NCI-H2029 (cell line): ENCODE data around the gene TEX53.
A peak's percentile ranks its signal among the peaks of the same experiment; 100 is the strongest.

Experiments
- DNase-seq: peaks from one replicate; lab custom pipeline; 2025; lab: John Stamatoyannopoulos, UW

The TEX53 gene

DNA sequence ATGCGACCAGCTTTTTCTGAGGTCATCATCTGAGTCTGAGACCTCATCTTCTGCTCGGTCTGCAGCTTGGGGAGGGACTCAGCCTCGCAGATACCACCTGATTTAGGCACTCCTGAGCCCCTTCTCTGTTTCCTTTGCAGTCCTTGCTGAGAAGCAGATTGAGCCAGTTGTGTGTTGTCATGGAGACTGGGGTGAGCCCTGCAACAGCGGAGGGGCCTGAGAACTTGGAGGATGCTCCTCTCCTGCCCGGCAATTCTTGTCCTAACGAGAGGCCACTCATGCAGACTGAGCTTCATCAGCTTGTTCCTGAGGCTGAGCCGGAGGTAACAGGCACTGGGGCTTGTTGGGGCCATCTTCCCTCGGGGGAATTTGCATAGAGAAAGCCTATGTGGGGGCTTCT is 19.2 kb downstream of the TEX53 start:
- DNase-seq, result no peak

DNA sequence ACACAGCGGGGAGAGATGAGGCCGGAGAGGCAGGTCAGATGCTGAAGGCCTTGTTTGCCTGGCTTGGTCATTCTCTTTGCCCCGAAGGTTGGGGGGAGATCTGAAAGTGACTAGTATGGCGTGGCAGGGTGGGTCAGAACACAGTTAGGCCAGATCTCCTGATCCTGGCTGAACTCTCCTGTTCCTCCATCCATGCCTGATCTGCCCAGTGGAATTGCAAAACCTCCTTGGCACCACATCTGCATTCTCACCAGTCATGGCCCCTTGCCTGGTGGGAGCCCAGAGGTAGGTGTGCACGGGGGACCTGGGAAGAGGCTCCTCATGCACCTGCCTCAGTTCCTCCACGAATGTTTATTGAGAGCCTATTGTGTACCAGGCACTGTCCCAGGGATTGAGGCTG is 23.2 kb downstream of the TEX53 start:
- no peak for DNase-seq

DNA sequence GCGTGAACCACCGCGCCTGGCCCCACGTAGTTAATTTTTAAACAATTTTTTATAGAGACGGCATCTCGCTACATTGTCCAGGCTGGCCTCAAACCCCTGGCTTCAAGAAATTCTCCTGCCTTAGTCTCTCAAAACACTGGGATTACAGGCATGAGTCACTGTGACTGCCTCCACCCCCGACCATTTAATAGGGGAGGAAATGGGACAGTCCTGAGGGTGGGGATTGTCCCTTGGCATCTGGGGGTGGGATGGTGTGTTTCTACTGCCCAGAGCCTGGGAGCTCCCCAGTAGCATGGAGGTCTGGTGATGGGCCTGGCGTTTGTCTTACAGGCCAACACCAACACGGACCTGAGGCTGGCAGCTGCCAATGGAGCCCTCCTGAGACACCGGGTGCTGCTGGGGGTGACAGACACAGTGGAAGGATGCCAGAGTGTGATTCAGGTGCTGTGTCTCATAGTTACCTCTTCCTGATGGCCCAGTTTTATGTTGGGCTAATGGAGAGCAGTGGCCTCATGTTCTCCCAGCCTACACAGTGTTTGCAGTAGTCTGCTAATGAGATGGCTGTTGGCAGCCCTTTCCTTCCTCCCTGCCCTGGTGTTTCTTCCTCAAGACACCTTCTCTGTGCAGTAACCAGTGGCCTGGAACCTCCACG is 24.0 kb downstream of the TEX53 start:
- DNase-seq, result no peak

DNA sequence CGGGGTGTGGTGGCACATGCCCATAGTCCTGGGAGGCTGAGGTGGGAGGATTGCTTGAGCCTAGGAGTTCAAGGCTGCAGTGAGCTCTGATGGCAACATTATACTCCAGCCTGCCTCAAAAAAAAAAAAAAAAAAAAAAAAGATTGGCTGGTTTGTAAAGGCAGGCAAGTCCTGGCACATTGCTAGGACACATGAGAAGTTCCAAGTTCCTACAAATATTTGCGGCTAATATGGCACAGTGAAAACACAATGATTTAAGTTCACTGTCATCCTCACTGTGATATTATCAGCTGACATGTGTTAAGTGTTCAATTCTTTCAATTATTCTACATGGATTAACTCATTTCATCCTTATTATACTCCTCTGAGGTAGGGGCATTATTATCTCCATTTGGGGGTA is 26.4 kb downstream of the TEX53 start:
- no peak for DNase-seq

DNA sequence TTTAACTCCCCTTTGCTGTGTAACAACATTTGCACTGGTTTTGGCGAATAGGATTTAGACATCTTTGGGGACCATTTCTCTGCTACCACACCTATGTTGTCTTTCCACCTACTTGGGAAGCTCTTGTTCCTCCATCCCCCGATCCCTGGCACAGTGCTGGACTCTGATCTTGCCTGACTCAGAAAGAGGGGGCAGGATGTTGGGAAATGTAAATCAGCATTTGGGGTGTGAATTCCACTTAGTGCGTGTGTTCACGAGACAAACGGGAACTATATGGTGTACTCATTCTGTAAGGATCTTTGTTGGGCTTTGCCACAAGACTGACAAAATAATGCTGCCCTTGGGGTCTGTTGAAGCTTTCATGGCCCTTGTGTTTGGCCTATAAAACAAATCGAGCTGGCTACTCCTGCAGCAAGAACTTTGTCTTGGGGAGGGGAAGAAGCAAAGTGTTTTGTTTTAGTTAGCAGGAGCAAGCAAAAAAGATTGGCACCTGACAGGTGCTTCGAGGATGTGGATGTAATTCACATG is 28.0 kb downstream of the TEX53 start:
- no peak for DNase-seq

DNA sequence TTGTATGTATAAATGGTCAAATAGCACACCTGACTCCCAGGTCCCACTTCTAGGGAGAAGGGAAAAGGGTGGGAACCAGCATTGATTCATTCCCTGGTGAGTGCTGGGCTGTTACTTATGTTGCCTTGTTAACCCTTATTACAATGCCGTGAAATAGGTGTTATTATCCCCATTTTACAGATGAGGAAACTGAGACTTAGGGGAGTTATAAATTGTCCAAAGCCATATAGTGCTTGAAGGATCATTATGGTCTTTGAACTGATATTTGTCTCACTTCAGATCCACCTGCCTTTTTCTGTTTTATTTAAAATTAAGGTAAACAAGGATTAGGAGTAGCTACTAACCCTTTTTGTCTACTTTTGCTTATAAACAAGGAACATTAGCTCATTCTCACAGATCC is 30.1 kb downstream of the TEX53 start:
- no peak for DNase-seq

DNA sequence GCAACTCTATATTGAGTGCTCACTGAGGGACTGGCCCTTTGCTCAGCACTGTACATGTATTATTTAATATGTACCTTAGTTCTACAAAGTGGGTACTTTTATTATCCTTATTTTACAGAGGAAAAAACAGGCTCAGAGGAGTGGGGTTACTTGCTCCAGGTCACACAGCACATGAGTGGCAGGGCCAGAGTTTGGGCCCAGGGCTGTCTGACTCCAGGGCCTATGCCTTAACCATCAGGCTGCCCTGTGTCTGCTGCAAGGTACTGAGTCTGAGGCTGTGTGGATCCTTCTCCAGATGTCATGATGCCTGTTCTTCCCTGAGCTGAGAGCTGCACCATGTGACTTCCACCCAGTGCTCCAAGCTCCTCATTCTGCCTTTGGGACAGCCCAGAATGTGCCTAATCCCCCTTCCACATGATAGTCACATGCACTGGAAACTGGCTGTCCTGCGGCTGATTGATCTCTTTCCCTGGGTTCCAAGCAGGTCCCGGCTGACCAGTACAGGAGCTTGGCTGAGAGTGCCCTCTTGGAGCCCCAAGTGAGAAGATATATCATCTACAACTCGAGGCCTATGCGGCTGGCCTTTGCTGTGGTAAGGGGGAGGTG is 31.1 kb downstream of the TEX53 start:
- DNase-seq, result no peak

DNA sequence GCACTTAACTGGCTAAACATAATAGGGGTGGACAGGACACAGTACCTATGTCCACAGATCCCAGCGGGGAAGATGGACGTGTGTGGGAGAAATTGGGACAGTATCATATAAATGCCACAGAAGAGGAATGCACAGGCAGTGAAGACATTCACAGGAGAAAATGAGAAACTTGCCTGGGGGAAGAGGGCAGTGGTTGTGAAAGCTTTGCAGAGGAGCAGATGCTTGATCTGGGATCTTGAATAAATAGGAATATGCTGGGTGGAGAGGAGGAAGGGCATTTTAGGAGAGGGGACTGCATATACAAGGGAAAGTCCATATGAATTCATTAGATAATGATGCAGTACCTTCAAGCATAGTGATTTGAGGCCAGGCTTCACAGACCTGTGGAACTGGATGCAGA is 32.9 kb downstream of the TEX53 start:
- DNase-seq, result no peak

DNA sequence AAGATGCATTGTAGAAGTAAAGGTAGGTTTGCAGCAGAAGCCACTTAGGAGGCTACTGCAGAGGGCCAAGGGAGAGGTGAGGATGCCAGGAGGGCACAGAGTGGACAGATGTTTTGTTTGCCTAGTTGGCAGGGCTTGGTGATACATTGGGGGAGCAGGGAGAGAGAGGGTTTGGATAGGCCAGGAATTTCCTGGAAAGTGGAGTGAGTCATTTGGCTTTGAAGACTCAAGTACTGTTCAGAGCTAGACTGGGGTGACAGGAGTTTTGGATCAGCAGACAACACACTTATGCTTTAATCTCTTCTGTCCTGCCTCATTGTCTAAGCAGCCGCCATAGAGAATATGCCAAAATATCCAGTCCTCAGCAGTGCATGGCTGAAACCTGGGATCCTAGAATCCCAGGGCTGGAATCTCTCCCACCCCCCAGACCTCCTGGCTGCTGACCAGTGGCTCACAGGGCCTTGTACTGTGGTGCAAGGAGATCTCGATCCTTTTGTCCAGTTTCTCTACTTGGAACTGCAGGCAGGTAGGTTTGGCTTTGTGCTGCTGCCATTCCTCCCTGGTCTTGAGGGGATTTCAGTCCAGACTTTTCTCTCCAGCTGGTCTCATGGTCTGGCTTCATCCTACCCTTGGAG is 35.5 kb downstream of the TEX53 start:
- DNase-seq, result peak; percentile 61

DNA sequence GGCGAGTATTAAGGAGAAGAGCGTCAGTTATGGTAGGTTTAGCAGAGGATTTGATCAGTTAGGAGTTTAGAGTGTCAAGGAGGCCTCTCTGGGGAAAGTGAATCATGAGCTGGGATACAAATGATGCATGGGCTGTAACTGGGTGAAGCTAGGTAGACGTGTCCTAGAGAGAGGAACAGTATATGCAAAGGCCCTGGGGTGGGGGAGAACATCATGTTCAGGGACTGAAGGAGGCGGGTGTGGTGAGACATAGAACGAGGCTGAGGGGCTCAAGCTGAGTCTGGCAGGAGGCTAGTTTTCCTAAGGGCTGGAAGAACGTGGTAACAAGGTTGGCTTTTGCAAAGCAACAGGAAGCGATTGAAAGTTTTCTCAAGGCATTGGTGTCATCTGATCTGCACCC is 36.0 kb downstream of the TEX53 start:
- no peak for DNase-seq

DNA sequence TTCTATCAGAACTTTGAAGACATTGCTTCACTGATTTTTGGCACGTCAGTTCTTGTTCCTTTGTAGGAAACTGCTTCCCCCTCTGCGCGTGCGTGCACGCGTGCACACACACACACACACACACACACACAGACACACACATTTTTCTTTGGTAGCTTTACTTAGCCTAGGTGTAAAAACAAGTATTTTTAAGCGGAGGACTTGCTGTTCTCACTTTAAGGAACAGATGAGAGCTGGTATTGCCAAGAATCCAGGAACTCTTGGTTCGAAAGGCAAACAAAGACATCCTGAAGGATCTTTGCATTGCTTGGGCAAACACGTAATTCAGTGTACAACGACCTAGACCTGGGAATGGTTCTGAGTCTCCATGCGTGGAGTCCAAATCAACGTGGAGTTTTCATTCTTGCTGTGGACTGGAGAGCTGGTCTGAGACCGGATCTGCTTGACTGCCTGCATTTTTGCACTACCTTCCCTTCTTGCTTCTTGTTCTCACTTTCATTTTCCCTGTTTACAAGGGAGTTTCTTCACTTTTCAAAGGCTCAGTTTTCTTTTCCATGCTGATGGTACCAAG is 38.3 kb downstream of the TEX53 start:
- no peak for DNase-seq

DNA sequence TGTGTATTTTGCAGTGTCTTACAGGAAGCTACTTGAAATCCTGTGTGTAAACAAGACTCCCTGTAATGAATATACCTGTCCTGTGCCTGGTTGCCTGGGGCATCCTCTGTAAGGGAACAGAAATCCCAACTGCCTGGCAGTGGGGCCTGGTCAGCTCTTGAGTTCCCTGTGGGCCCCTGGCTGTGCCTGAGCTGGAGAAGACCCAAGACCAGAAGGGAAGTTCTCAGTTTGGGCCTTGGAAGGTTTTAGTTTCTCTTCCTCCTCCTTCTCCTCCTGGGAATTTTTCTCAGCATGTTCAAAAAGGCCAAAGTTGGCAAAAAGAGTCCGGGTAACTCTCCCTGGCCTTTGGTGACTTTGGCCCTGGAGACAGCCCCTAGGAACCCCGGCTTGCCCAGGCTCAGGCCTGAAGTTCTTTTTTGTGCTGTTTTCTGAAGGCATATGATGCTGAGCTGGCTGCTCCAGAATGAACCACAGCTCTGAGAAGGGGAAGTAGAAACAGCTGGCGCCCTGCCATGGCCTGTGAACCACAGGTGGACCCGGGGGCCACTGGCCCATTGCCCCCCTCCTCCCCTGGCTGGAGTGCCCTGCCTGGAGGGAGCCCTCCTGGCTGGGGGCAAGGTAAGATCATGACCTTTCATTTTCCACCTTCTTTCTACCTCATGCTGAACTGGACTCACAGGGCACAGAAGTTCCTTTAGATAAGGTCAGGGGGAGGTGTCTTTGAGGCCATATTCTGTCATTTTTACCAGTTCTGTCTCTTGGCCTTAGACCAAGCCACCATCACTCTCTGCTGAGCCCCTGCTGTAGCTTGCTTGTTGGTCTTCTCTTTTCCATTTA is 40.7 kb downstream of the TEX53 start:
- DNase-seq, result peak; percentile 75

DNA sequence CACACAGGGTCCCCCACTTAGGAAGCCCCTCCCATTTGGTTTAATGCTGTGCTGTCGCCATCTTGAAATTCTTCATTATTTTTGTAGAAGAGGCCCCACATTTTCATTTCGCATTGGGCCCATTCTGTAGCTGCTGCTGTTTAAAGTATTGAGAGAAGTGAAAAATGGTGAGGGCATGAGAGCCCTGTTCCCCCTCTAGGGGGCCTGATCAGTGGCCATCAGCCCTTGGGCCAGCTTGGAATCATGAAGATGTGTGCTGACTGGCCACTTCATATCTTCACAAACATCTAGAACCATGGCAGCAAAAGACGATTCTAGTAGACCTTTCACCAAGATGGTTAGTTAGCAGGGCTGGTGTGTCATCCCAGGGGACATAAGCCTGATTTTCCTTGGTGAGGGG is 43.2 kb downstream of the TEX53 start:
- DNase-seq, result no peak

DNA sequence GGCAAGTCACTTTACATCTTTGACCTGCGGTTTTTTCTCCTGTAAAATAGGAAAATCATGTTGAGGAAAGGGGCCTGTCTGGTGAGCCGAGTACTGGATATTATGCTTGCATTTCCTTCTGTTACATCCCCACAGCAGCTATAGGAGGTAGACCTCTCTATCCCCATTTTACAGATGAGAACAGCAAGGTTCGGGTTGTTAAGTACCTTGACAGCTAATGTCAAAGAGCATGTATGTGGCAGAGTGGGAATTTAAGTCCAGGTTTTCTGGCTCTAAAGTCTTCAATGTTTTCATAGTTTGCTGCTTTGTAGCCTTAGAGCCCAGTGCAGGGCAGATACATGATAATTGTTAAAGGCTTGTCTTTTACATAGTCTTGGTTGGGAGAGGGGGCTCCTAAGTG is 43.7 kb downstream of the TEX53 start:
- DNase-seq, result no peak

DNA sequence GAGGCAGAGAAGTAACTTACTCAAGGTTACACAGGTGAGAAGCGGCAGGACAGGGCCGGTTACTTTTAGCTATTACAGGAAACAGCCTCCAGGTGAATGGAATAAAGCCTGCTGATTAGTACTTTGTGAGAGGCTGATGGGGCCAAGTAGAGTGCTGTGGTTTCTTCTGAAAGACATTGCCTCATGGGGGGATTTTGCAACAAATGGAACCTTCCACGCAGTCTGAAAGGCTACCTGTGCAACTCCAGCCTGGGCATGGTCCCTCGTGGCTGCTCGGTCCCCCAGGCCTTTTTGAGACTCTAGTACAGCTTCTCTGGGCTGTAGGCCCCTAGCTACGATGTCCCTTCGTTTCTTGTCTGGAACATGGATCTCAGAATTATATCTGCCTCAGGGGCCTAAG is 44.5 kb downstream of the TEX53 start:
- no peak for DNase-seq

DNA sequence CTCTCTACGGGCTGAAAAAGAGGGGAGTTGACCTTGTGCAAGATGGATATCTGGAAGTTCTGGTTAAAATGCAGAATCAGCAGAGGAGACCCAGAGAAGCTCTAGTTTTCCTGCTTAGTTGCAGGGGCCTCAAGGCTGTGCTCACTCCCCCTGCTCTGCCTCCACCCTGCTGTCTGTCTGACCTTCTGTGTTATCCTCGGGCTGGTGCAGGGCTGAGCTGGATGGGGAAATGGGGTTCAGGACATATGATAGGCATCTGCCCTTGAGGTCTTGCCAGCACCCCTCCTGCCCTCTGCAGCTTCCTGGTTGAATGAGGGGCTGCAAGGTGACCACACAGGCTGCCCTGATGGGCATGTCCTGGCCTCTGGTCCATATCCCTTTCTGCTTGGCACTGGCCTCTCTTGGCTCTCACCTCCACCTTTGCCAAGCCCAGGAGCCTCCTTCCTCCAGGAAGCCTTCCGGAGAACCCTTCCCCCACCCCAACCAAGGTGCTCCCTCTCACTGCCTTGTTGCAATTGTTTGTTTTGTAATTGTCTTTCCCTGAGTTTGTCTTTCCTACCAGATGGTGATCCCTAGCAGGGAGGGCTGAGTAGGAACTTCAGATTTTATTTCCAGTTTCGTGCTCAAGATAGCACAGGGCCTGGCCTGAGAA is 45.2 kb downstream of the TEX53 start:
- peak; percentile 25 for DNase-seq

DNA sequence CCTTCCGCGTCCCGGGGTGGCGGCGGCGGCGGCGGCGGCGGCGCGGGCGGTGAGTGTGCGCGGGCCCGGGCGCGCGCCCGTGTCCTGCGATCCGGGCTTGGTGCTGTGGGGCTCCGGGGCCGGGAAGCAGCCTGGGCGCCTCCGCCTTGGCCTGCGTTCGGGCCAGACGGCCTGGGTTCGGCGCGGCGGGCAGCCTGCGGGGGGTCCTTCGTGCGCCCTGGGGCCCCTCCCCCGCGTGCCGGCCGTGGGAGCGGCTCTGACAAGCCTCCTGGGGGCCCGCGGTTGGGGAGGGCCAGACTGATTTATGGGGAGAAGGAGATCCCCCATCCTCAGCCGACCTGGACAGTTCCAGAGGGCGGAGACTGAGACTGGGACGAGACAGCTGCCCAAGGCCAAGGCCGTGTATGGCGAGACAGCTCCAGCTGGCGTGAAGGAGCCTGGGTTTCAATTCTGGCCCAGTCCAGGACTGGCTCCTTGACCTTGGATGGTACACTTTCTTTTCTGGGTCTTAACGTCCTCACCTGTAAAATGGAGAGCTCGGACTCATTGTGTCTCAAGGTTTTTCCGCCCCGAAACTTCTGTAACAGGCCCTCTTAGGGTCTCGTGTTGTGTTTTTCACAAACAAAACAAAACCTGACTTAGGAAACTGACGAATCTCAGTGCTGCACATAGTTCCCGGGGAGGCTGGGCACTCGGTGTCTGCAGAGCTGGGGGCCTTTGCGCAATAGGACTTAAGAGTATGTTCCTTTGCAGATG is 45.9 kb downstream of the TEX53 start:
- DNase-seq, result no peak

DNA sequence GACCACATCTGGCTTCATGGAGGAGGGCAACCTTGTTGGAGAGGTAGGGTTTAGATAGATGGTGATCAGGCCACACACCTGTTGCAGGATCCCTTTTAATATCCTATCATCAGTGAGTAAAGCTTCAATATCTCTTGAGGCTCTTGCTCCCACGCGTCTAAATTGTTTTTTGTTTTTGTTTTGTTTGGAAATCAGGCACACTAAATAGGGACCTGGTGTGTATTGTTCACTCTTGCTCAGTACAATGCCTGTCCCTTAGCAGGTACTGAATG is 49.1 kb downstream of the TEX53 start:
- DNase-seq, result no peak

DNA sequence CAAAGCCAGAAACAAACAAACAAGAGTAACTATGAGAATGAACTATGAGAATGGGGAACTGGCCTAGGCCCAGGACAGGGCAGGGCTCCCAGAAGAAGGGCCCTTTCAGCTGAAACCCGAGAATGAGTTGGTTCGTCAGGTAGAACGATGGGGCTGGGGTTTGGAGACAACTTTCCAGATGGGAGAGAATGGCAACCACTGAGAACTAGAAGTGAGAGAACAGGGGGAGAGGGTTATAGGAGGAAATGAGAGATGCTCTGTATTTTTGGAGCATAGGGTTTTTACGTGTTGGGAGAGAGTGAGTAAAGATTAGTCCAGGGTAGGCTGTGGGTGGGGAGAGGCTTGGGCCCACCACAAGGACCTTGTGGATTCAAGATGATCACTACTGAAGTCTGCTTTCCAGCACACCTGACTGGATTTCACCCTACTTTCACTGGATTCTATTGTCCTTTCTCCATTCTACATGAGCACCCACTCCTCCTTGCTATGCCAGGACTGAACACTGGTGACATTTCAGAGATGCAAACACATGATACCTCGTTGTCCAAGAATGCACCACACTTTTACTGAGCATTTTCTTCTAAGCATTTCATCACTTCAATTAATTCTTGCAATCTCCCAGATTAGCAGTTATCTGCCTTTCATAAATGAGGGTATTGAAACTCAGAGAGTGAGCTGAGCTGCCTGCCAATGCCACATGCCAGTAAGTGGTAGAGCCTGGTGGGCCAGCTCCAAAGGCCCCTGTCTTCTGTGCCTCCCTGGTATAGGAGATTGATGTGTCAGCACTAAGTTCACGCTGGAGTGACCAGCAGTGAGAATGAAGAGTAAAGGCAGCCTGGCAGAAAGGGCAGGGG is 49.7 kb downstream of the TEX53 start:
- no peak for DNase-seq

DNA sequence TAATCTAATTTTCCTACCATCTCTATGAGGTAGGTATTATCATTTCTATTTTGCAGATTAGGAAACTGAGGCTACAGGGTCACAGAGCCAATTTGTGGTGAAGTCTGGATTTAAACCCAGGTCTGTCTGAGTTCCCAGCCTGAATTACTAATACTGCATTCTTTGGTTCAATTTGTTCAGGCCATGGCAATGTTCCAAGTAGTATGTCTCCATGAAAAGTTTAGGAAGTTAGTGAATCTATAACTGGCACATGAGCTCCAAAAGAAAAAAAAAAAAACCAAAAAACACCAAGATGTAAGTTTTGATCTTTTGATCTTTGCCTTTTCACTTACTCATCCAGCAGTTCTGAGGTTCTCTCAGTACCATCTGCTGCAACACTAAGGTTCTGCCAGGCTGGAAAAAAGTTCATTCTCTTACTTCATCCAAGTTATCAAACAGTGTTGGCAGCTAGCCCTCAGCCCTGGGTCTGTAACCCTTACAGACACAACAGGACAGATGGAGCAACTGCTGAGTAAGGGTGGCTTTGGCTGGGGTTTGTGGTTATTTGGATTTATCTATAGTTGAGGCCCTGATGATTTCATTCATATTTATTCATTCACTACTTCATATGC is 50.9 kb downstream of the TEX53 start:
- DNase-seq, result no peak
